HG02938 (cell line): Measurements from ENCODE around the gene OMG.
"Not testable (repeated sequence)": the region's sequence is repeated elsewhere in the genome, so short reads cannot be mapped to it uniquely, and the experiment has no call there.

Experiments used
- ATAC-seq: cut with Tn5 transposase; IDR thresholded peaks from one replicate; pipeline ENCODE4 v1.9.1; 2021; ENCODE audit warnings: mild to moderate bottlenecking, moderate library complexity; ENCODE audit not compliant: unreplicated experiment

Gene OMG

GRCh38 chr17:31297090-31297489 is at the start of gene OMG:
TSS of gene OMG (minus strand) at chr17:31297239. CDS start at chr17:31296331, 908 bp downstream.
- no peak for ATAC-seq

- ATAC-seq, result not testable (repeated sequence)
Observed at GRCh38 chr17:31345191-31345747, 48.2 kb upstream of the OMG start.

- no peak for ATAC-seq
Observed at GRCh38 chr17:31339906-31340661, 43.0 kb upstream of the OMG start.

- no peak for ATAC-seq
Observed at GRCh38 chr17:31329221-31329620, 32.2 kb upstream of the OMG start.

GRCh38 chr17:31328160-31328535 is 31.1 kb upstream of the OMG start:
- no peak for ATAC-seq

GRCh38 chr17:31327534-31328159 is 30.6 kb upstream of the OMG start:
- no peak for ATAC-seq

- ATAC-seq, result no peak
Observed at GRCh38 chr17:31323551-31323950, 26.5 kb upstream of the OMG start.

- ATAC-seq, result no peak
Observed at GRCh38 chr17:31321966-31322365, 24.9 kb upstream of the OMG start.

- no peak for ATAC-seq
Observed at GRCh38 chr17:31321481-31321880, 24.4 kb upstream of the OMG start, which contains the start of gene EVI2A. TSS of gene EVI2A (minus strand) at chr17:31321622. CDS start at chr17:31319013, 2,609 bp downstream.

GRCh38 chr17:31320791-31321190 is 23.8 kb upstream of the OMG start:
- no peak for ATAC-seq

GRCh38 chr17:31320241-31320640 is 23.2 kb upstream of the OMG start:
- no peak for ATAC-seq

- ATAC-seq, result no peak
Observed at GRCh38 chr17:31318851-31319661, 22.0 kb upstream of the OMG start.

- no peak for ATAC-seq
Observed at GRCh38 chr17:31318298-31318801, 21.3 kb upstream of the OMG start.

- no peak for ATAC-seq
Observed at GRCh38 chr17:31314782-31315100, 17.7 kb upstream of the OMG start.

- ATAC-seq, result no peak
Observed at GRCh38 chr17:31313982-31314781, 17.1 kb upstream of the OMG start, which contains the start of gene EVI2B. TSS of gene EVI2B (minus strand) at chr17:31314054. CDS start at chr17:31305609, 8,445 bp downstream.

- not testable (repeated sequence) for ATAC-seq
Observed at GRCh38 chr17:31312223-31312622, 15.2 kb upstream of the OMG start.

GRCh38 chr17:31311526-31311925 is 14.5 kb upstream of the OMG start:
- ATAC-seq, result no peak

- no peak for ATAC-seq
Observed at GRCh38 chr17:31310886-31311285, 13.8 kb upstream of the OMG start.

GRCh38 chr17:31310260-31310659 is 13.2 kb upstream of the OMG start:
- no peak for ATAC-seq

- no peak for ATAC-seq
Observed at GRCh38 chr17:31309556-31309955, 12.5 kb upstream of the OMG start.
